HCT116 (cell line): ENCODE results near the gene HSPA1A. TPM values are rescaled to one million over a fixed set of nuclear protein-coding genes. Genes with fewer than 3 reads are reported as not detected.

ENCODE experiments used
- ATAC-seq: fragments of 200-7000 bp; cut with Tn5 transposase; 2 replicates; pipeline ENCODE4 v1.9.1; 2020; ENCODE audit warnings: mild to moderate bottlenecking, moderate library complexity
- BruUV-seq: library from RNA; stranded (reverse); fragments of 400-500 nt; replicated peaks from 2 replicates; lab custom pipeline; 2021; lab: Mats Ljungman, UMichigan
- CTCF ChIA-PET: fragments of 300-600 bp; sonication (Branson Sonifier 250); formaldehyde crosslinking; loops from one replicate; lab custom pipeline; 2021; ENCODE audit warnings: antibody characterized with exemption; lab: Charles Lee
- POLR2A ChIA-PET: fragments of 300-600, 350-600 bp; sonication (Branson Sonifier 250); formaldehyde crosslinking; loops from one replicate; lab custom pipeline; 2021; ENCODE audit warnings: antibody characterized with exemption; lab: Charles Lee
- RAD21 ChIA-PET, 2 experiments: fragments of 300-600 bp; sonication (Branson Sonifier 250); formaldehyde crosslinking; loops; one replicate each; lab custom pipeline; 2023; ENCODE audit warnings: low total read pairs in 2 of 2; ENCODE audit not compliant: uncharacterized antibody in 2 of 2, unreplicated experiment in 2 of 2, low non-redundant PET in 1 of 2; lab: Charles Lee
- DNase-seq: peaks from one replicate; pipeline ENCODE4 v3.0.0-alpha.2; 2010; ENCODE audit warnings: low read depth, low spot score
- H2AFZ ChIP-seq: fragments of 200-600 bp; shearing (Covaris generic), sonication (generic); 2 replicates; pipeline ENCODE4 v1.6.1; 2017; ENCODE audit warnings: low read depth, mixed run types, mixed read lengths, antibody characterized with exemption, low read length; ENCODE audit not compliant: poor library complexity, severe bottlenecking
- H3K27ac ChIP-seq: 2 replicates; pipeline ENCODE4 v1.5.1; 2012; ENCODE audit warnings: low read depth, low read length
- H3K27me3 ChIP-seq: fragments of 200-600 bp; sonication (generic); 2 replicates; pipeline ENCODE4 v1.6.1; 2016; ENCODE audit warnings: mixed run types, low read length, mixed read lengths; ENCODE audit not compliant: insufficient read depth
- H3K36me3 ChIP-seq, 2 experiments: fragments of 200-500 bp in 1 of 2; fragments of 200-600 bp in 1 of 2; sonication (Bioruptor generic) in 1 of 2; sonication (generic) in 1 of 2; 2 replicates each; pipeline versions ENCODE4 v1.5.1 to v1.6.1; 2014 to 2016; ENCODE audit warnings: low read length in 2 of 2, inconsistent platforms in 1 of 2, mixed read lengths in 1 of 2, mixed run types in 1 of 2; ENCODE audit not compliant: insufficient read depth in 2 of 2, control insufficient read depth in 1 of 2
- H3K4me1 ChIP-seq, 2 experiments: fragments of 200-600 bp in 1 of 2; sonication (generic) in 1 of 2; 2 replicates each; pipeline versions ENCODE4 v1.5.1 to v1.6.1; 2012 to 2017; ENCODE audit warnings: low read length in 2 of 2, inconsistent platforms in 1 of 2, mild to moderate bottlenecking in 1 of 2, mixed read lengths in 1 of 2, mixed run types in 1 of 2, moderate library complexity in 1 of 2; ENCODE audit not compliant: insufficient read depth in 2 of 2, control insufficient read depth in 1 of 2
- H3K4me2 ChIP-seq: fragments of 200-600 bp; sonication (generic); 2 replicates; pipeline ENCODE4 v1.6.1; 2017; ENCODE audit warnings: mixed run types, low read length, mixed read lengths
- H3K4me3 ChIP-seq, 2 experiments: fragments of 200-600 bp in 1 of 2; sonication (generic) in 1 of 2; replicated peaks in 1 of 2; 2 replicates each; pipeline ENCODE4 v1.5.1; 2011 to 2016; ENCODE audit warnings: low read length in 2 of 2, control low read depth in 1 of 2, low read depth in 1 of 2, mild to moderate bottlenecking in 1 of 2, mixed read lengths in 1 of 2, mixed run types in 1 of 2
- H3K79me2 ChIP-seq: fragments of 200-600 bp; sonication (generic); 2 replicates; pipeline ENCODE4 v1.6.1; 2017; ENCODE audit warnings: mild to moderate bottlenecking, mixed run types, low read length, moderate library complexity, mixed read lengths; ENCODE audit not compliant: insufficient read depth
- H3K9ac ChIP-seq: fragments of 200-600 bp; sonication (generic); 2 replicates; pipeline ENCODE4 v1.6.1; 2016; ENCODE audit warnings: low read length, mixed read lengths
- H3K9me2 ChIP-seq: fragments of 200-600 bp; sonication (generic), shearing (Covaris generic); 2 replicates; pipeline ENCODE4 v1.6.1; 2017; ENCODE audit warnings: mixed run types, mild to moderate bottlenecking, moderate library complexity; ENCODE audit not compliant: insufficient read depth
- H3K9me3 ChIP-seq, 2 experiments: fragments of 200-500 bp in 1 of 2; fragments of 200-600 bp in 1 of 2; sonication (Bioruptor generic) in 1 of 2; sonication (generic) in 1 of 2; 2 replicates each; pipeline ENCODE4 v1.6.1; 2014 to 2017; ENCODE audit warnings: low read length in 2 of 2, mixed read lengths in 2 of 2, inconsistent platforms in 1 of 2, low read depth in 1 of 2, mild to moderate bottlenecking in 1 of 2, mixed run types in 1 of 2, moderate library complexity in 1 of 2; ENCODE audit not compliant: control insufficient read depth in 1 of 2, insufficient read depth in 1 of 2
- H4K20me1 ChIP-seq: fragments of 200-600 bp; sonication (generic), shearing (Covaris generic); 2 replicates; pipeline ENCODE4 v1.6.1; 2017; ENCODE audit warnings: mixed run types, mild to moderate bottlenecking, moderate library complexity; ENCODE audit not compliant: insufficient read depth
- CBX3 ChIP-seq: IDR thresholded peaks from 2 replicates; pipeline ENCODE4 v1.6.1; 2012; ENCODE audit warnings: low read depth
- JUND ChIP-seq: IDR thresholded peaks from 2 replicates; pipeline ENCODE4 v1.6.1; 2012
- POLR2A ChIP-seq: IDR thresholded peaks from 2 replicates; pipeline ENCODE4 v1.7.0; 2011; ENCODE audit warnings: borderline replicate concordance; ENCODE audit not compliant: insufficient read depth, insufficient read length; ENCODE audit errors: extremely low read depth
- REST ChIP-seq: IDR thresholded peaks from 2 replicates; pipeline ENCODE4 v1.6.1; 2012; ENCODE audit warnings: low read depth
- SP1 ChIP-seq: IDR thresholded peaks from 2 replicates; pipeline ENCODE4 v1.6.1; 2012; ENCODE audit warnings: low read depth
- intact Hi-C: fragments of 100-400 bp; cut with micrococcal nuclease; formaldehyde crosslinking; loops from 2 replicates; pipeline ENCODE4 v1.10.0; 2022
- total RNA-seq: library from RNA; stranded (reverse); gene quantifications from one replicate; pipeline ENCODE4 v1.2.1, GENCODE V29; 2021; ENCODE audit not compliant: unreplicated experiment

The HSPA1A gene
- total RNA-seq, 1 experiment from 2014 or later, result 5.0 TPM

- no peaks in the 10 kb centered on the region for H3K27me3 ChIP-seq
- peaks cover 4% of the 10 kb centered on the region; the same call in 1 of the 2 replicates for H4K20me1 ChIP-seq
- peak overlapping the region; percentile 46 for H3K27ac ChIP-seq
- H2AFZ ChIP-seq, result no peak overlapping the region
- H3K36me3 ChIP-seq, result peaks cover 0 to 5% of the 10 kb centered on the region in 2 experiments; a peak in 1 of 4 replicates
- TF ChIP-seq JUND, result no peak
- TF ChIP-seq SP1, result no peak
- no peak for TF ChIP-seq CBX3
- TF ChIP-seq REST, result no peak
- no peak for TF ChIP-seq POLR2A
- CTCF ChIA-PET, result interaction anchor here (0.8 to 2.6 kb wide), 6 partner anchors 24 to 67 kb away, joined by 3 to 12 read pairs (median 4); partner anchors contain the start of gene LSM2
- ATAC-seq (no peak), DNase-seq (no peak)
- H3K4me2 ChIP-seq, result peak overlapping the region; percentile 77; the same call in 1 of the 2 replicates
- RAD21 ChIA-PET, result interaction anchor here in 1 of 2 experiments (0.8 kb wide), 1 partner anchor 24 kb away, joined by 3 read pairs; the partner anchor contains the start of gene LSM2
- H3K9me3 ChIP-seq, result no peaks in the 10 kb centered on the region
- peaks cover 22 to 52% of the 10 kb centered on the region in 2 experiments for H3K4me1 ChIP-seq
- no peak overlapping the region; a peak in 1 of 4 replicates for H3K4me3 ChIP-seq
- H3K9me2 ChIP-seq, result no peaks in the 10 kb centered on the region
- POLR2A ChIA-PET, result interaction anchor here (0.9 to 2.4 kb wide), 7 partner anchors 24 to 284 kb away, joined by 3 to 9 read pairs (median 6); partner anchors contain the start of genes ATP6V1G2, LSM2, NEU1 and NFKBIL1
- H3K79me2 ChIP-seq, result peaks cover 43% of the 10 kb centered on the region
- no peak overlapping the region for H3K9ac ChIP-seq
- intact Hi-C loops, result loop anchor here (5.0 to 10.0 kb wide), 2 partner anchors 94 to 286 kb away; partner anchors contain the start of genes ATP6V1G2, CLIC1, DDX39B and NFKBIL1
- no TSS peak for BruUV-seq
These were observed 15.6 kb downstream of the HSPA1A start for GRCh38 chr6:31830886-31831335.
